HEK293 (cell line): ENCODE data around the gene BCKDHB.

ENCODE experiments used
- CTCF ChIA-PET: fragments of 350-600 bp; formaldehyde crosslinking; extraction: SDS; loops from one replicate; lab custom pipeline; 2021; ENCODE audit warnings: antibody characterized with exemption; lab: Yijun Ruan, JAX
- POLR2A ChIA-PET: fragments of 300-600 bp; formaldehyde crosslinking; extraction: SDS; loops from one replicate; lab custom pipeline; 2020; ENCODE audit warnings: antibody characterized with exemption, inconsistent platforms; lab: Yijun Ruan, JAX
- H3K27ac ChIP-seq: fragments of 200-500 bp; sonication (Bioruptor generic); 2 replicates; pipeline ENCODE4 v1.5.1; 2014; ENCODE audit warnings: low read depth, low read length, control low read depth, inconsistent platforms; ENCODE audit errors: extremely low read depth
- H3K36me3 ChIP-seq, 2 experiments: fragments of 200-500 bp in 1 of 2; sonication (Bioruptor generic) in 1 of 2; 1 replicate in 1 of 2; 2 replicates in 1 of 2; pipeline ENCODE4 v1.5.1; 2014 to 2017; ENCODE audit warnings: inconsistent platforms in 2 of 2, low read length in 2 of 2; ENCODE audit not compliant: control insufficient read depth in 2 of 2, insufficient read depth in 1 of 2
- H3K4me1 ChIP-seq: fragments of 200-500 bp; sonication (Bioruptor generic); 2 replicates; pipeline ENCODE4 v1.5.1; 2014; ENCODE audit warnings: mild to moderate bottlenecking, low read length, inconsistent platforms; ENCODE audit not compliant: control insufficient read depth, insufficient read depth
- H3K4me3 ChIP-seq: 2 replicates; pipeline ENCODE4 v1.5.1; 2011; ENCODE audit warnings: low read depth, mild to moderate bottlenecking, control low read depth, low read length, moderate library complexity
- H3K9me3 ChIP-seq: fragments of 200-500 bp; sonication (Bioruptor generic); 2 replicates; pipeline ENCODE4 v1.5.1; 2014; ENCODE audit warnings: low read depth, low read length, inconsistent platforms; ENCODE audit not compliant: control insufficient read depth, insufficient read depth
- BCL11B ChIP-seq: fragments of 450-650 bp; formaldehyde crosslinking; IDR thresholded peaks from 2 replicates; pipeline ENCODE4 v1.5.1; 2016; ENCODE audit warnings: low read depth, missing biosample characterization, missing genetic modification characterization
- EGR2 ChIP-seq: fragments of 450-650 bp; formaldehyde crosslinking; IDR thresholded peaks from 2 replicates; pipeline ENCODE4 v1.5.1; 2016; ENCODE audit warnings: low read depth, missing biosample characterization, missing genetic modification characterization
- GLI4 ChIP-seq: fragments of 450-650 bp; formaldehyde crosslinking; IDR thresholded peaks from 2 replicates; pipeline ENCODE4 v1.5.1; 2016; ENCODE audit warnings: missing biosample characterization, missing genetic modification characterization
- GLIS2 ChIP-seq: fragments of 450-650 bp; formaldehyde crosslinking; IDR thresholded peaks from 2 replicates; pipeline ENCODE4 v1.5.1; 2016; ENCODE audit warnings: missing biosample characterization, missing genetic modification characterization
- HOXA7 ChIP-seq: sonication (generic); formaldehyde crosslinking; IDR thresholded peaks from 2 replicates; pipeline ENCODE4 v1.8.1; 2022; ENCODE audit warnings: missing genetic modification reagents, borderline replicate concordance
- INSM2 ChIP-seq: fragments of 450-650 bp; formaldehyde crosslinking; IDR thresholded peaks from 2 replicates; pipeline ENCODE4 v1.5.1; 2016; ENCODE audit warnings: missing biosample characterization, missing genetic modification characterization
- PRDM6 ChIP-seq: fragments of 450-650 bp; formaldehyde crosslinking; IDR thresholded peaks from 2 replicates; pipeline ENCODE4 v1.5.1; 2017; ENCODE audit warnings: missing biosample characterization, missing genetic modification characterization
- SALL2 ChIP-seq: fragments of 450-650 bp; formaldehyde crosslinking; IDR thresholded peaks from 2 replicates; pipeline ENCODE4 v1.5.0; 2017; ENCODE audit warnings: missing biosample characterization, mild to moderate bottlenecking, missing genetic modification characterization, borderline replicate concordance
- YY1 ChIP-seq: fragments of 450-650 bp; formaldehyde crosslinking; IDR thresholded peaks from 2 replicates; pipeline ENCODE4 v1.5.1; 2018; ENCODE audit warnings: missing biosample characterization, missing genetic modification characterization
- ZBTB10 ChIP-seq: fragments of 450-650 bp; formaldehyde crosslinking; IDR thresholded peaks from 2 replicates; pipeline ENCODE4 v1.5.1; 2016; ENCODE audit warnings: missing biosample characterization, missing genetic modification characterization
- ZBTB17 ChIP-seq: fragments of 450-650 bp; formaldehyde crosslinking; IDR thresholded peaks from 2 replicates; pipeline ENCODE4 v1.5.1; 2016; ENCODE audit warnings: missing biosample characterization, missing genetic modification characterization
- ZBTB26 ChIP-seq: fragments of 450-650 bp; formaldehyde crosslinking; optimal IDR thresholded peaks from 2 replicates; pipeline ENCODE3; 2016; ENCODE audit warnings: missing biosample characterization, mild to moderate bottlenecking, missing genetic modification characterization
- ZBTB48 ChIP-seq: fragments of 450-650 bp; formaldehyde crosslinking; IDR thresholded peaks from 2 replicates; pipeline ENCODE4 v1.5.1; 2016; ENCODE audit warnings: missing biosample characterization, missing genetic modification characterization
- ZBTB7A ChIP-seq: fragments of 450-650 bp; formaldehyde crosslinking; IDR thresholded peaks from 2 replicates; pipeline ENCODE4 v1.5.1; 2016; ENCODE audit warnings: low read depth, missing biosample characterization, missing genetic modification characterization
- ZNF16 ChIP-seq: fragments of 450-650 bp; formaldehyde crosslinking; IDR thresholded peaks from 2 replicates; pipeline ENCODE4 v1.5.1; 2016; ENCODE audit warnings: low read depth, missing biosample characterization, missing genetic modification characterization
- ZNF248 ChIP-seq: fragments of 450-650 bp; formaldehyde crosslinking; IDR thresholded peaks from 2 replicates; pipeline ENCODE4 v1.5.1; 2017; ENCODE audit warnings: missing biosample characterization, missing genetic modification characterization
- ZNF37A ChIP-seq: fragments of 450-650 bp; IDR thresholded peaks from 2 replicates; pipeline ENCODE4 v1.5.1; 2018; ENCODE audit warnings: missing biosample characterization, missing genetic modification characterization
- ZNF48 ChIP-seq: fragments of 450-650 bp; formaldehyde crosslinking; IDR thresholded peaks from 2 replicates; pipeline ENCODE4 v1.5.1; 2016; ENCODE audit warnings: missing biosample characterization, missing genetic modification characterization
- ZNF600 ChIP-seq: fragments of 450-650 bp; formaldehyde crosslinking; IDR thresholded peaks from 2 replicates; pipeline ENCODE4 v1.5.1; 2016; ENCODE audit warnings: missing biosample characterization, missing genetic modification characterization
- ZNF610 ChIP-seq: fragments of 450-650 bp; formaldehyde crosslinking; IDR thresholded peaks from 2 replicates; pipeline ENCODE4 v1.5.1; 2016; ENCODE audit warnings: missing biosample characterization, missing genetic modification characterization, borderline replicate concordance
- ZNF629 ChIP-seq: fragments of 450-650 bp; formaldehyde crosslinking; IDR thresholded peaks from 2 replicates; pipeline ENCODE4 v1.5.1; 2017; ENCODE audit warnings: missing biosample characterization, missing genetic modification characterization
- ZNF654 ChIP-seq: fragments of 450-650 bp; formaldehyde crosslinking; IDR thresholded peaks from 2 replicates; pipeline ENCODE4 v1.5.1; 2016; ENCODE audit warnings: low read depth, missing biosample characterization, missing genetic modification characterization
- ZNF664 ChIP-seq: fragments of 450-650 bp; formaldehyde crosslinking; IDR thresholded peaks from 2 replicates; pipeline ENCODE4 v1.5.1; 2016; ENCODE audit warnings: missing biosample characterization, missing genetic modification characterization
- ZNF670 ChIP-seq: fragments of 450-650 bp; formaldehyde crosslinking; IDR thresholded peaks from 2 replicates; pipeline ENCODE4 v1.5.1; 2016; ENCODE audit warnings: missing biosample characterization, missing genetic modification characterization, low read depth
- ZNF707 ChIP-seq: fragments of 450-650 bp; formaldehyde crosslinking; IDR thresholded peaks from 2 replicates; pipeline ENCODE4 v1.5.1; 2016; ENCODE audit warnings: missing biosample characterization, missing genetic modification characterization
- ZNF776 ChIP-seq: fragments of 450-650 bp; formaldehyde crosslinking; IDR thresholded peaks from 2 replicates; pipeline ENCODE4 v1.5.0; 2017; ENCODE audit warnings: missing biosample characterization, missing genetic modification characterization, borderline replicate concordance
- ZNF837 ChIP-seq: fragments of 450-650 bp; formaldehyde crosslinking; IDR thresholded peaks from 2 replicates; pipeline ENCODE4 v1.5.1; 2016; ENCODE audit warnings: missing biosample characterization, missing genetic modification characterization

BCKDHB gene

GRCh38 chr6:80145509-80145908 lies 39.0 kb downstream of the BCKDHB start:
- TF ChIP-seq ZBTB10 (tag by site-specific recombination) (no peak), PRDM6 (no peak), BCL11B (tag by site-specific recombination) (no peak), ZNF654 (no peak), HOXA7 (no peak), ZNF664 (tag by site-specific recombination) (no peak), ZNF610 (tag by site-specific recombination) (no peak), ZNF837 (tag by site-specific recombination) (no peak), ZBTB26 (tag by site-specific recombination) (no peak), YY1 (tag by site-specific recombination) (no peak)
- Histone ChIP-seq H3K4me1 (peaks cover 10% of the 10 kb centered on the region), H3K4me3 (no peak overlapping the region), H3K9me3 (no peaks in the 10 kb centered on the region), H3K36me3 (no peaks in the 10 kb centered on the region), H3K27ac (no peak overlapping the region)
- ChIA-PET CTCF (interaction anchor here (0.9 kb wide), 1 partner anchor 12 kb away, joined by 3 read pairs; no protein-coding TSS in a partner anchor), POLR2A (no interaction called here)

- ChIA-PET CTCF (interaction anchor here (0.9 kb wide), 1 partner anchor 13 kb away, joined by 3 read pairs; no protein-coding TSS in a partner anchor), POLR2A (no interaction called here)
- no peaks in the 10 kb centered on the region for H3K36me3 ChIP-seq
- TF ChIP-seq ZNF707 (tag by site-specific recombination) (no peak), ZNF670 (tag by site-specific recombination) (no peak), ZBTB7A (tag by site-specific recombination) (no peak), ZNF600 (tag by site-specific recombination) (no peak), ZNF629 (no peak), SALL2 (tag by site-specific recombination) (no peak), EGR2 (tag by site-specific recombination) (no peak), GLI4 (tag by site-specific recombination) (no peak), ZNF776 (tag by site-specific recombination) (no peak), PRDM6 (no peak), ZNF48 (tag by site-specific recombination) (no peak), ZNF37A (tag by site-specific recombination) (no peak), ZBTB17 (tag by site-specific recombination) (no peak), ZNF654 (no peak), ZBTB48 (tag by site-specific recombination) (no peak), INSM2 (tag by site-specific recombination) (no peak), GLIS2 (tag by site-specific recombination) (no peak), ZNF16 (tag by site-specific recombination) (no peak), ZNF248 (tag by site-specific recombination) (no peak)
Measured at GRCh38 chr6:80145921-80146320, 39.5 kb downstream of the BCKDHB start.

More at GRCh38 chr6:80145921-80146320, 39.5 kb downstream of the BCKDHB start:
- Histone ChIP-seq H3K27ac (no peak overlapping the region), H3K9me3 (no peaks in the 10 kb centered on the region), H3K4me3 (no peak overlapping the region), H3K4me1 (peaks cover 10% of the 10 kb centered on the region)
